ENCODE data around the gene CLPSL1.

CLPSL1 gene

GRCh38 chr6:35759426-35759825 lies 21.4 kb upstream of the CLPSL1 start:
- DNase-seq = no peak

GRCh38 chr6:35765739-35766138 lies 15.1 kb upstream of the CLPSL1 start:
- no peak for DNase-seq

GRCh38 chr6:35769211-35769610 lies 11.6 kb upstream of the CLPSL1 start:
- no peak for DNase-seq

- DNase-seq = no peak
Measured at GRCh38 chr6:35771343-35771627, 9.5 kb upstream of the CLPSL1 start.

- DNase-seq = no peak
Measured at GRCh38 chr6:35774116-35774794, 6.6 kb upstream of the CLPSL1 start.

GRCh38 chr6:35775031-35775430 lies 5.8 kb upstream of the CLPSL1 start:
- no peak for DNase-seq

GRCh38 chr6:35776364-35777215 lies 4.2 kb upstream of the CLPSL1 start, which contains the start of gene CLPSL2:
Gene CLPSL2 (plus strand): TSS chr6:35776598. CDS start chr6:35776619, 21 bp downstream.
- DNase-seq = no peak

GRCh38 chr6:35777356-35778102 lies 3.3 kb upstream of the CLPSL1 start:
- DNase-seq = no peak

- no peak for DNase-seq
Measured at GRCh38 chr6:35778437-35778836, 2.4 kb upstream of the CLPSL1 start.

- no peak for DNase-seq
Measured at GRCh38 chr6:35781290-35781689, 471 bp downstream of the CLPSL1 start.

- DNase-seq = no peak
Measured at GRCh38 chr6:35782424-35782823, 1.6 kb downstream of the CLPSL1 start.

- no peak for DNase-seq
Measured at GRCh38 chr6:35784200-35784599, 3.4 kb downstream of the CLPSL1 start.

GRCh38 chr6:35786272-35786671 lies 5.5 kb downstream of the CLPSL1 start:
- DNase-seq = no peak

GRCh38 chr6:35786810-35787209 lies 6.0 kb downstream of the CLPSL1 start:
- DNase-seq = no peak

GRCh38 chr6:35787266-35788218 lies 6.7 kb downstream of the CLPSL1 start:
- no peak for DNase-seq

GRCh38 chr6:35788423-35788982 lies 7.7 kb downstream of the CLPSL1 start:
- DNase-seq = no peak

GRCh38 chr6:35790683-35791082 lies 9.9 kb downstream of the CLPSL1 start:
- no peak for DNase-seq

- no peak for DNase-seq
Measured at GRCh38 chr6:35794536-35795452, 14.0 kb downstream of the CLPSL1 start.

- no peak for DNase-seq
Measured at GRCh38 chr6:35795453-35796071, 14.7 kb downstream of the CLPSL1 start.

- no peak for DNase-seq
Measured at GRCh38 chr6:35796236-35796635, 15.4 kb downstream of the CLPSL1 start.
